T-helper 2 cell (primary cell): ENCODE results near the gene PLEKHA5.

Source experiments
- DNase-seq, 5 experiments: peaks; one replicate each; pipeline versions ENCODE4 v3.0.0 to v3.0.0-alpha.2; 2012 to 2022

Gene PLEKHA5

DNA sequence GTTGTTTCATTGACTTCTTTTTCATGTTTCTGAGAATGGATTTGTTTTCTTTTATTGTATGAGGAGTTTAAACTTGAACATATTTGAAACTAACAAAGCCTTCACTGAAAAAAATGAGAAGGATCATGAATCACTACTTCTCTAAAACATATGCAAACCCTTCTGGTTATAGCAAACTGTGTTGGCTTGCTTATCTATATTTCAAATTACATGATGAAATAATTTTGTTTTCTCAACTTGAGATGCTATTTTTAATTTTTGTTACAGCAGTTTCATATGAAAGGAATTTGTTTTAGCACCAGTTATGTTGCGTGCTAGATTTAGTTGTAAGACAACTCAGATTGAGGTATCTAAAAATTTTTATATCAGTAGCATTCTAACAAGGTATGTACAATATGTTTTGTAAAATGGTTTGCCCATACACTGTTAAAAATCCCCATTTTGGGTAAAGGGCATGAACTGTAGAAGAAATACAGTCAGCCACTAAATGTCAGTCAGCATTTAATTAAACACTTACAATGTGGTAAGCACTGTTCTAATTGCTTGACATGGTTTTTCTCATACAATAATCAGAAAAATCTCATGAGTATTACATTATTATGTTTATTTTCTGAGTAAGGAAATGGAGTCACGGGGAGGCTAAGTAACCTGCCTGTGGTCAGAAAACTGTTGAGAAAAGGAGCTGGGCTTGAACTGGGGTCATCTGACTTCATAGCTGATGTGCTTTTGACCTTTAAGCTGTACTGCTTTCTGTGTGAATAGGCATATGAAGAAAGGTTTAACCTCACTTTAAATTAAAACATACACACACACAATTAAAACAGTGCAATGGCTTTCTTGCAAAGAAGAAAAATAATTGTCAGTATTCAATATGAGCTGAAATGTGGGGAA lies 105.7 kb downstream of the PLEKHA5 start:
- no peak for DNase-seq

GRCh38 chr12:19236656-19237055 lies 107.1 kb downstream of the PLEKHA5 start:
- peak in 1 of 5 experiments; percentile 3 for DNase-seq

DNA sequence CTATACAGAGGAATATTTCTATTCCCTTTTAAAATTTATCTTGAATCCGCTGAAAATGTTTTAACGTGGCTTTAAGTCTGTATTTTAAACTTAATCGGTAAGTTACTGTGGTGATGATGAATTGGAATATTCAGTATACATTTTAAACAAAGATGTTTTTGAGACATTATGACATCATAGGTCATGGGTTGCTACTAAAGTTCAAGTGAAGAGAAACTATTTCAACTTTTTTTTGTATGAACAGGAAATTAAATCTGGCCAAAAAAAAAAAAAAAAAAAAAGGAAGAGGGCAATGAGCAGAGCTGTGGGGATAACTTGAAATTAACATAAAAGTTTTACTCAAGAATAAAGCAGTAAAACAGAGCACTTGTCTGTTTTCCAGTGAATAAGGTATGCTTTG lies 109.0 kb downstream of the PLEKHA5 start:
- no peak for DNase-seq

GRCh38 chr12:19239102-19239501 lies 109.6 kb downstream of the PLEKHA5 start:
- no peak for DNase-seq

DNA sequence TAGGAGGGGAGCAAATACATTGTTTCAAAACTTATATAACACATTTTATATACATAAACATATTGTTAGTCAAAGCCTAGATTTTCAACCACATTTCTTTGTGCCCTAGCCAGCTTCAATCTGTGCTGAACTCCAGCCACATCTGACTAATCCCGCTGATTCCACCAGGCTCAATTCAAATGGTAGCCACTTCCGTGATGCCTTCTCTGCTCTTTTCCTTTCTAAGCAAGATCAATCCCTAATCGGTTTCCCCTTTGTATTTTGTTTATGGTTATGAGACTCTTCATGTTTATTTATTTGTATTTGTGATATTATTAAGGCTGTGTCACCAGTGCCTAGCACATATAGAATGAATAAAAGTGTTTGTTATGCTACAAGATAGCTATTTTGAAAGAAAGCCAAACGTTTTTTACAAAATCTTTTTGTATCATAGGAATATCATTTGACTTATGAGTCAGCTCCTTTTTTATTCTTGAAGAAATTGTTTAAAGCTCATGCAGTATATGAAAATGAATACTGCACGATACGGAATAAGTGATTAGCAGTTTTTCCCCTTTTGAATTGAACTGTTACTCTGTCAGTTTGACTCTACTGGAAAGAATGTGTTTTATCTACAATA lies 110.2 kb downstream of the PLEKHA5 start:
- no peak for DNase-seq

GRCh38 chr12:19242581-19242980 lies 113.0 kb downstream of the PLEKHA5 start:
- DNase-seq, result no peak

DNA sequence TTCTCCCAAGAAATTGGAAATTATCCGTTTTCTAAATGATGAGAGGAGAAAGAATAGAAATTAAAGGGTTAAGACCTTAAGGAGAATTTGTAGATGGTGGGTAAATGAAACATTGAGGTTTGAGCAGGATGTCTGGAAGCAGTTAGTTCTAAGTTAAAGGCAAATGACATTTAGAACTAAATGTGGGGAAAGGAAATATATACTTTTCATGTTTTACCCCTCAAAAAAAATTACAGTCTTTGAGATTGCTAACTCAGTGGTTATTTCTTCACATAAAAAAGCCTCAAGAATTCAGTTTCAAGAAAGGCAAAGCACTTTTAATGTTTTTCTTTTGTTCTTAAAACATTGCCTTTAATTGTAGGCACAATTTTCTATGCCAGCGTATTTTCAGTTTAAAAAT lies 114.0 kb downstream of the PLEKHA5 start:
- DNase-seq, result no peak

DNA sequence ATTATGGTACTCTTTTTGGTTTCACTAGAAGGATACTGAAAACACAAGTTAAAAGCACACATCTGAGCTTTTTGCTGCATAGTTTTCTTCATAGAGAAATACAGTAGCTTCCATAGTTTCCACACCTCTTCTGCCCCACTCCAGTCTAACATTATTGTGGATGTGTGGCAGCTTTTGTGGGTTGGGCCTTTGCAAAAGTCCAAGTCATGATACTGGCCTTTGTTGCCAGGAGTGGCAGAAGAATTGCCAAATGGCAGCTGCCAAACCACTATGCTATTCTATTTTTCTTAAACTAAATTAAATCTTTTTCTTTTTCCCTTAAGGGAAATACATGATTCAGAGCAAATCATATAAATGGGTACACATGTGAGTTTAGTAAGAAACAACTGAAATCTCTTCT lies 114.8 kb downstream of the PLEKHA5 start:
- no peak for DNase-seq

GRCh38 chr12:19245106-19245505 lies 115.6 kb downstream of the PLEKHA5 start:
- DNase-seq, result no peak

DNA sequence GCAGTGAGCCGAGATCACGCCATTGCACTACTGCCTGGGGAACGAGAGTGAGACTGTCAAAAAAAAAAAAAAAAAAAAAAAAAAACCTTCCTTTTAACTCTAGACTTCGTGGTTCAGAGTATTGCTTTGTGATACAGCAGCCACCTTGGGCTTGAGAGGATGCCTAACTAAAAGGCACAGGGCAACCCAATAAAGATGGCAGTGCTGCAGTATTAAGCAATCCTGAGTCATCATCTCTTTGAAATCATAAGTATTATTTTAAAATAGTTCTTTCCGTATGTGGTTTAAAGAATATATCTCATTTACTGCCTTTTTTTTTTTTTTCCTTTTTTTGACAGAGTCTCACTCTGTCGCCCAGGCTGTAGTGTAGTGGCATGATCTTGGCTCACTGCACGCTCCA lies 116.1 kb downstream of the PLEKHA5 start:
- no peak for DNase-seq

- DNase-seq, result no peak
Observed at GRCh38 chr12:19246933-19247332, 117.4 kb downstream of the PLEKHA5 start.

- no peak for DNase-seq
Observed at GRCh38 chr12:19248929-19249602, 119.5 kb downstream of the PLEKHA5 start.

DNA sequence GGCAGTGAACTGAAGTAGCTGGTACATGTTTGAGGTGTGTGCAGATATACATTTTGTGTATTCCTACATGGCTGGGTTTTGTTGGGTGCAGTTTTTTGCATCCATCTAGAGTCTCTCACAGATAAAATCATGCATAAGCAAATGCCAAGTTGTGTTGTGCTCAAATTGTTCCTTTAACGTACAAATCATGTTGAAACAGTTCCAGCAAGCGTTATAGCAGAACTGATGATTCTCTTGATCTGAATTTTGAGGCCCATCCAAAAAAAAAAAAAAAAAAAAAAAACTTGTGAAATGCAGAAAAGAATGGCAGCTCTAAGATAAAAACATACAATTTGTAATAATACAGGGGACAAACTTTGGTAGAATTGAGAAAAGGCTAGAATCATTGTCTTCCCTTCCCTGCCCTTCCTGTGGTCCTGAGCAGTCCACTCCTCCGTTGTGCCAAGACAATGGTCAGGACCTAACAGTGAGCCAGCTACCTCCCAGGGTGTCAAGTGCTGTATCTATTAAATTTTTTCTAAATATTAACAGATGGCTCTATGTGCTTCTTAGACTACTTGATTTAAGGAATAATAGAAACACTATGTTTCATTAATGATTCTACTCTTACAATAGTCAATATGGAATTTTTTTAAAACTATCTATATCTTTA lies 122.1 kb downstream of the PLEKHA5 start:
- no peak for DNase-seq

DNA sequence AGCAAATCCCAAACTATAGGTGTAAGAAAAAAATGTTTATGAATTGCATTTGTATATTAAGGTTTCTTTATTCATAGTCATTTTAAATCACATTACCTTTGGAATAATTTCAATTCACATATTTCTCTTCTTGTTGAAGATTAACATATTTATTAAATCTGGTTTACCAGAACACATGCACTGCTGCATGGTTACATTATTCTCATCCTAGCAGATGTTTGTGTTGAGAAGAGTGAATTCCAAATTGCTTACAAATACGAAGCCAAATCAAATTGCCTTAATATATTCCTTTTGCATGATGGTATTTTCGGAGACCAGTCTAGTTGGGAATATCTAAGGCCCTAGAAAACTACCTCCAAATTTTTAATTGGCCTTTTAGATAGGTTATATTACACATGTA lies 130.6 kb downstream of the PLEKHA5 start:
- no peak for DNase-seq

DNA sequence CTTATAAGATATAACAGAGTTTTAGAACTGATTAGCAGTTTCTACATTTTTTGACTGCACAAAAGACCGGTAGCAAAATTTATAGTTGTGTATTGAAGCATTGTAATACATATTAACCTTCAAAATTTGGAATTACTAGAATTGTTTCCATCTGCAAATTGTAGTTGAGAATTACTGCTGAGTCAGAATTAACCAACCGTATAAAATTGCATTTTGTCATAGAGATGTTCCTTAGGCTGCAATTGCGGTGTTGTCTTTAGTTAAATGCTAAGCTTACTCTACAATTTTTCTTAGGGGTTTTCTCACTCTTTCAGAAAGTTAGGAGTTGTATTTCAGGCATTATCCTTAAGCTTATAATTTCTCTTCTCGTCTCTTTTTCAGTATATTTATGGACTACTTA lies 132.2 kb downstream of the PLEKHA5 start:
- no peak for DNase-seq

DNA sequence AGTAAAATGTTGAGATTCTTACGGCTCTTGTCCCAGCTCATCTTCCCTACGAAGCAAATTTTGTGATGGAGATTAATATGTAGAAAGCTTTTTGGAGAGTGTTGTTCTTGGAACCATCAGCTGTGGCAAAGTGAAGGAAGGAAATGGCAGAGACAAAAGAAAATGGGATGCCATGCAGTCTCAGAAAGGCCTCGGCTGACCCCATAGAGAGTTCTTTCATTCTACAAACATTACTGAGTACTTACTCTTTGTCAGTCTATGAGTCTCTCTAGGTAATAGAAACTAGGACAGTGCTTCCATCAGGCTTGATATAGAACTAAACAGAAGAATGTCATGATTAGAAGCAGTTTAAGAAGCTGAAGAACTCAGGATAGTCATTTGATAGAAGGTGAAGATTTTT lies 134.1 kb downstream of the PLEKHA5 start:
- no peak for DNase-seq

DNA sequence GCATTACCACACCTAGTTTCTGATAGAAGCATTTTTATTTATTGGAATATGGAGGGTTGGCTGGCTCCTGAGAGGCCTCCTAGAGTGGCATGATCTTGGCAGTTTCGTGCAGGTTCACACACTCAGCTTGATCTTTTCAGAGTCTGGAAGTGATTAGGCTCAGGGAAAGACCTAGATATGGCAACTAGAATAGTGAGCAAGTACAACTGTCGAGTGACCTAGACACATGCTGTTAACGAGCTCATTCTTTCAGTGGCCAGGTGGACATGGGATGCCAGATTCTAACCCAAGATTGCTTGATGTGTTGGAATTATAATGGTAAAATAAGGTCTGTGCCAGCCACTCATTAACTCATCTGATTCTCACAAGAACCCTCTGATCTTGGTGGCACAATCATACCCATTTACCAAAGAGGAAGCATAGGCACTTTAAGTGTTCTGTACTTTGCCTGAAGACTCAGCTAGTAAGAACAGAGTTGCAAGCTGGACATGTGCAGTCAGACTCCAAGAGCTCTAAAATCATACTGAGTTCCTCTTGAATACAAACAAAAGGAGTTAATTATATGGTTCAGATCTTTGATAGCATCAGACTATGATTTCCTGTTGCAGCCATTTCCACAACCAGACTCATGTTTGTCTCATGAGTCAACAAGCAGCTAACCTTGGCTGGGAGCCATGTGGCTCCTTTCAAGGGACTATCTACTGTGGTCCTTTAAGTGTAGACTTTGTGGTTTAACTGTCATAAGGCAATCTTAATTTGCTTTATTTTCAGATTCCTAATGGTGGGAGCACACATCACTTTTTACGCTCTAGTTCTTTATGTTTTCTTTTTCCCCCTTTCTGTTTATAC lies 144.2 kb downstream of the PLEKHA5 start:
- peak in 4 of 5 experiments; percentile 29 to 93 (median 49) for DNase-seq

DNA sequence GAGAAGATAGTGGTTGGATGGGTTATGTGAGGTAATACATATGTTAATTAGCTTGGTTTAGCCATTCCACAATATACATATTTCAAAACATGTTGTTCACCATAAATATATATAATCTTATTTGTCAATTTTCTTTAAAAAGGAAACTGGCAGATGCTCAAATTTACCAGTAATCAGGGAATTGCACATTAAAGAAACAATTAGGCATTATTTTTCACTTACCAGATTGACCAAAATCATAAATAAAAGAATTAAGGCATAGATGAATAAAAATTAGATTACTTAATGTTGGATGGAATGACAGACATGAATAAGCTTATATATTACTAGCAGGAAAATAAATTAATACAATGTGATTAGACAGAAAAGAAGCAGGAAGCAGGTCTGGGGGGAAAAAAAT lies 147.2 kb downstream of the PLEKHA5 start:
- DNase-seq, result no peak

DNA sequence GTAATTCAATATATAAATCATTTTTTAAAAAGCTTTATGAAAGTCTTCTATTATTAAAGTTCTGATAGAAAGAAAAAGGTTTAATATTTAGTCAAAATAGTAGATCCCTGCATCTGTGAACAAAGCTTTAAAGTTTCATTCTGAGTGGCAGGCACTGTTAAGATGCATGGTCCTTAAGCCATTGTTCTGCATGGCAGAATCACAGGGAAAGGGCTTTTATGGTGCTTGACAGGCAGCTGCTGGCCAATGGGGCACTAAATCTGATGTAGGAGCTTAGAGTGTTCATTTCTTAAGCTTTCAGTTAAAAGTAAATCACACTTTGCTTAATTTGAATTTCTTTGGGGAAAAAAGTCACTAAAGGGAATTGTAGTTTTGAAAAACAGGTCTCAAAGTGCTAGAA lies 148.2 kb downstream of the PLEKHA5 start:
- no peak for DNase-seq

DNA sequence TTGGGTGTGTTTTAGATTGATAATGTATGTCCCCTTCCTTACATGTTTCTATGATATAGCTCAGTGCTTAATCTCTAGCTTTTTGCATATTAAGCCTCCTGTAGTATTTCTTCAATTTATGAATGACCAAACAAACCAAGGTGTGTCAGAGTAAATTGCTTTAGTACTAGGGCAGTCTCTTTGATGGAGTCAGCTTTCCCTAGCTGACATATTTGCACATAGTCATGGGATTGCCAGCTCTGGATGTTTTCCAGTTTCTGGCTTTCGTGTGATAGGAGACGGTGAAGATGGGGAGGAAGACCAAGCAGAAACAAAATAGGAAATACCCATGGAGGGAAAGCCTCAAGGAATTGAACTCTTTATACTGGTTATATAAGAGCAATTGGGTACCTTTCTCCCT lies 148.9 kb downstream of the PLEKHA5 start:
- DNase-seq, result no peak

- DNase-seq, result no peak
Observed at GRCh38 chr12:19282133-19282699, 152.7 kb downstream of the PLEKHA5 start.

DNA sequence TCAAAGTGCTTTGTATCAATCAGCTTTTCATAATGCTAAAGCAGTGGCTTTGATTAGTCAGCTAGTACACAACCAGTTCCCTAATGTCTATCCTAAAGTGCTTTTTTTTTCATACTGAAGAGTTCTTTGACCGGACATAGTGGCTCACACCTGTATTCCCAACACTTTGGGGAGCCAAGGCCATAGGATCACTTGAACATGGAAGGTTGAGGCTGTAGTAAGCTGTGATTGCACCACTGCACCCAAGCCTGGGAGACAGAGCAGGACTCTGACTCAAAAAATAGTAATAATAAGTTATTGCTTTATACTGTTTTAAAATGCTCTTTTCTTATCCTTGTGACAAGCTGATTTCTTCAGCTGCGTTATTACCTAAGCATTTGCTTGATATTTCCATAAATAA lies 155.1 kb downstream of the PLEKHA5 start:
- DNase-seq, result no peak
